Stimulated activated naive CD8-positive, alpha-beta T cell treated with anti-CD3 and anti-CD28 coated beads, Interleukin-15, Interleukin-2, amounts not matched to agents 100 ng/mL and 50 ng/mL, for 24 hours (primary cell): ENCODE measurements around the gene CCDC138.

Experiments used
- H3K27ac Mint-ChIP-seq: one replicate; pipeline ENCODE4 v1.8.0; 2021; ENCODE audit warnings: mild to moderate bottlenecking, mixed read lengths
- H3K27me3 Mint-ChIP-seq: one replicate; pipeline ENCODE4 v1.8.0; 2021; ENCODE audit warnings: mixed read lengths
- H3K36me3 Mint-ChIP-seq: one replicate; pipeline ENCODE4 v1.8.0; 2021; ENCODE audit warnings: low read depth, mixed read lengths
- H3K4me1 Mint-ChIP-seq: one replicate; pipeline ENCODE4 v1.8.0; 2021; ENCODE audit warnings: low read depth, mixed read lengths
- H3K4me3 Mint-ChIP-seq: one replicate; pipeline ENCODE4 v1.8.0; 2021; ENCODE audit warnings: mild to moderate bottlenecking, mixed read lengths
- H3K9me3 Mint-ChIP-seq: one replicate; pipeline ENCODE4 v1.8.0; 2021; ENCODE audit warnings: mixed read lengths

The CCDC138 gene

DNA sequence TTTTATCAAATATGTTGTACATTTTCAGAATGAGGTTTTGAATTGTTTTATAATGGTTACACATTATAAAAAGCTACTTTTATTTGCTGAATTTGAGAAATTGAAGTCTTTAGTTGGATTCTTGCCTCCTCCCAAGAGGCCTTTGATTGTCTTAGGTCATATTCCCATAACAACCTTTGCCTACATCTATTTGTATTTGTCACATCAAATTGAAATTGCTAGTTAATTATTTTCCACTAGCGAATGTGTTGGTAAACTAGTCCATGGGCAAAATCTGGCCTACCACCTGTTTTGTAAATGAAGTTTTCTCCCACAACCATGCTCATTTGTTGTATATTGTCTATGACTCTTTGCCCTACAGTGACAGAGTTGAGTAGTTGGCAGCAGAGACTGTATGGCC lies 60.4 kb downstream of the CCDC138 start:
- H3K36me3 Mint-ChIP-seq, result peaks cover 38% of the 10 kb centered on the region
- no peaks in the 10 kb centered on the region for H3K9me3 Mint-ChIP-seq
- H3K27ac Mint-ChIP-seq, result no peak overlapping the region
- H3K4me1 Mint-ChIP-seq, result no peaks in the 10 kb centered on the region
- H3K27me3 Mint-ChIP-seq, result no peaks in the 10 kb centered on the region
- no peak overlapping the region for H3K4me3 Mint-ChIP-seq

- no peaks in the 10 kb centered on the region for H3K9me3 Mint-ChIP-seq
- H3K4me1 Mint-ChIP-seq, result no peaks in the 10 kb centered on the region
- no peak overlapping the region for H3K27ac Mint-ChIP-seq
- peaks cover 24% of the 10 kb centered on the region for H3K36me3 Mint-ChIP-seq
- no peaks in the 10 kb centered on the region for H3K27me3 Mint-ChIP-seq
- no peak overlapping the region for H3K4me3 Mint-ChIP-seq
These were observed 65.8 kb downstream of the CCDC138 start for GRCh38 chr2:108852375-108852774.

DNA sequence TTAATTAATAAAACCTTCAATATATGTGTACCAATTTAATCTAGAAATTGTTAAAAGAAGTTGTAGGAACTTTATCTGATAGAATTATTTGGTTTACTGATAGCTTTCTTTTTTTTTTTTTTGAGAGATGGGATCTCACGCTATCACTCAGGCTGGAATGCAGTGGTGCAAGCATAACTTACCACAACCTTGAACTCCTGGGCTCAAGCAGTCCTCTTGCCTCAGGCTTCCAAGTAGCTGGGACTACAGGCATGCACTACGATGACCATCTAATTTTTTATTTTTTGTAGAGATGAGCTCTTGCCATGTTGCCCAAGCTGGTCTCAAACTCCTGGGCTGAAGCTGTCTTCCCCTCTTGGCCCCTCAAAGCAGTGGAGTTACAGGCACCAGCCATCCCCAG lies 66.8 kb downstream of the CCDC138 start:
- H3K4me3 Mint-ChIP-seq, result no peak overlapping the region
- no peaks in the 10 kb centered on the region for H3K9me3 Mint-ChIP-seq
- H3K27ac Mint-ChIP-seq, result no peak overlapping the region
- H3K4me1 Mint-ChIP-seq, result no peaks in the 10 kb centered on the region
- H3K27me3 Mint-ChIP-seq, result no peaks in the 10 kb centered on the region
- H3K36me3 Mint-ChIP-seq, result peaks cover 29% of the 10 kb centered on the region

- Mint-ChIP-seq H3K27ac (no peak overlapping the region), H3K36me3 (peaks cover 40% of the 10 kb centered on the region), H3K4me1 (no peaks in the 10 kb centered on the region), H3K9me3 (no peaks in the 10 kb centered on the region), H3K4me3 (no peak overlapping the region), H3K27me3 (no peaks in the 10 kb centered on the region)
These were observed 67.9 kb downstream of the CCDC138 start for GRCh38 chr2:108854484-108854883.

DNA sequence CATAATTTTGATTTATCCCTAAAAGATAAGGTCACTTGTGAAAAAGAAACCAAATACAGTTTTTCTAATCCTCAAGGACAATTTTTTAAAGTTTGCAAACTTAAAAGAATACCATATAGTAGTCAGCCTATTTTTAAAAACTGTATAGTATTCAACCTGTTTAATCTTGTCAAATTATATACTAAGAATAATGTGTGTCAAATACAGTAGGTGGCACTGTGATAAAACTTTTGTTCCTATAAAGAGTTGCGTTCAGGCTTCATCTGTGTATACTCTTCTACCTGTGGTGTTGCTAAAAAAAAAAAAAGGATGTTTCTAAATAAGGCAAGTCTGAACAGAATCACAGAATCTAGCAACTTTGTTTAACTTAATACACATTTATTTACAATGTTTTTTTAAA lies 68.6 kb downstream of the CCDC138 start:
- Mint-ChIP-seq H3K27me3 (no peaks in the 10 kb centered on the region), H3K4me3 (no peak overlapping the region), H3K36me3 (peaks cover 42% of the 10 kb centered on the region), H3K4me1 (no peaks in the 10 kb centered on the region), H3K9me3 (no peaks in the 10 kb centered on the region), H3K27ac (no peak overlapping the region)

DNA sequence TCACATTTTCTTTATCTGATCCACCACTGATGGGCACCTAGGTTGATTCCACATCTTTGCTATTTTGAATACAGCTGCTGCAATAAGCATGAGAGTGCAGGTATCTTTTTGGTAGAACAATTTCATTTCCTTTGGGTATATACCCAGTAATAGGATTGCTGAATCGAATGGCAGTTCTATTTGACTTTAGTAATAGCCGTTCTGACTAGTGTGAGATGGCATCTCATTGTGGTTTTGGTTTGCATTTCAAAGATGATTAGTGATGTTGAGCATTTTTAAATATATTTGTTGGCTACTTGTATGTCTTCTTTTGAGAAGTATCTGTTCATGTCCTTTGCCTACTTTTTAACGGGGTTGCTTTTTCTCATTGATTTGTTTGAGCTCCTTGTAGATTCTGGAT lies 72.3 kb downstream of the CCDC138 start:
- Mint-ChIP-seq H3K27me3 (no peaks in the 10 kb centered on the region), H3K36me3 (peaks cover 37% of the 10 kb centered on the region), H3K9me3 (no peaks in the 10 kb centered on the region), H3K4me3 (no peak overlapping the region), H3K27ac (no peak overlapping the region), H3K4me1 (no peaks in the 10 kb centered on the region)

- Mint-ChIP-seq H3K27ac (no peak overlapping the region), H3K9me3 (peaks cover 21% of the 10 kb centered on the region), H3K4me1 (no peaks in the 10 kb centered on the region), H3K4me3 (no peak overlapping the region), H3K27me3 (no peaks in the 10 kb centered on the region), H3K36me3 (peaks cover 56% of the 10 kb centered on the region)
These were observed 79.5 kb downstream of the CCDC138 start for GRCh38 chr2:108866041-108866440.

DNA sequence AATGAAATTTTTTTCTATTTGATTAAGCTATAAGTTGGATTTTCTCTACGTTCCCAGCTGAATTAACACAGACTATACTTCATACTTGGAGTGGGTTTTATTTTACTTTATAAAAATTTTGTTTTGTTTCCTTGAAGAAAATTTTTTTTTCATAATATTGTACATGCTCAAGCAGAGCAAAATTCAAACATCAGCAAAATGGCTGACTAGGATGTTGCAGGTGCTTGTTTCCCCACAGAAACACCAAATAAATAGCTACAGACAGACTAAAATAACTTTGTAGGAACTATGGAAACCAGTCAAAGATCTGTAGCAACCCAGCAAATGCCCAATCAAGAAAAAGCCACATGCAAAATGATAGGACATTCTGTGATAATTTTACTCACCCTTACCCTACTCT lies 82.3 kb downstream of the CCDC138 start:
- peaks cover 51% of the 10 kb centered on the region for H3K36me3 Mint-ChIP-seq

GRCh38 chr2:108869542-108869941 lies 83.0 kb downstream of the CCDC138 start:
- H3K36me3 Mint-ChIP-seq, result peaks cover 56% of the 10 kb centered on the region

More for the DNA sequence above, 82.3 kb downstream of the CCDC138 start:
- no peak overlapping the region for H3K4me3 Mint-ChIP-seq
- H3K27me3 Mint-ChIP-seq, result no peaks in the 10 kb centered on the region
- no peak overlapping the region for H3K27ac Mint-ChIP-seq
- H3K4me1 Mint-ChIP-seq, result no peaks in the 10 kb centered on the region
- peaks cover 21% of the 10 kb centered on the region for H3K9me3 Mint-ChIP-seq

DNA sequence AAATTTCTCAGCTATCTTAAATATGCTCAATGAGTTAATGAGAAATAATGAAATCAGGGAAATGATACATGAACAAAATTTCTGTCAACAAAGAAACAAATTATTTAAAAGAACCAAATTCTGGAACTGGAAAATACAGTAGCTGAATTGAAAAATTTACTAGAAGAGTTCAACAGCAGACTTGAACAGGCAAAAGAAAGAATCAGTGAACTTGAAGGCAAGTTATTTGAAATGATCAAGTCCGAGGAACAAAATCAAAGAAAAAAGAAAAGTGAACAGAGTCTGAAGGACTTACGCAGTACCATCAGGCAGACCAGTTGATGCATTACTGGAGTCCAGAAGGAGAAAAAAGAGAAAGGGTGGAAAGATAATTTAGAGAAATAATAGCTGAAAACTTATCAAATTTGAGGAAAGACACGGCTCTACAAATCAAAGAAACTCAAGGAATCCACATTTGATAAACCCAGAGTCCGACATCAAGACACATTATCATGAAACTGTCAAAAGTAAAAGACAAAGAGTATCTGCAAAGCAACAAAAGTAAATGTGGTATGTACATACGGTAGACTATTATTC lies 83.6 kb downstream of the CCDC138 start:
- no peak overlapping the region for H3K27ac Mint-ChIP-seq
- no peak overlapping the region for H3K4me3 Mint-ChIP-seq
- H3K4me1 Mint-ChIP-seq, result no peaks in the 10 kb centered on the region
- H3K36me3 Mint-ChIP-seq, result peaks cover 61% of the 10 kb centered on the region
- no peaks in the 10 kb centered on the region for H3K27me3 Mint-ChIP-seq
- peaks cover 21% of the 10 kb centered on the region for H3K9me3 Mint-ChIP-seq

More at GRCh38 chr2:108869542-108869941, 83.0 kb downstream of the CCDC138 start:
- Mint-ChIP-seq H3K4me1 (no peaks in the 10 kb centered on the region), H3K27me3 (no peaks in the 10 kb centered on the region), H3K27ac (no peak overlapping the region), H3K9me3 (peaks cover 21% of the 10 kb centered on the region), H3K4me3 (no peak overlapping the region)

GRCh38 chr2:108877506-108877905 lies 90.9 kb downstream of the CCDC138 start:
- H3K4me3 Mint-ChIP-seq, result no peak overlapping the region
- no peaks in the 10 kb centered on the region for H3K27me3 Mint-ChIP-seq
- no peaks in the 10 kb centered on the region for H3K4me1 Mint-ChIP-seq
- no peak overlapping the region for H3K27ac Mint-ChIP-seq
- peaks cover 19% of the 10 kb centered on the region for H3K9me3 Mint-ChIP-seq
- H3K36me3 Mint-ChIP-seq, result peaks cover 35% of the 10 kb centered on the region

DNA sequence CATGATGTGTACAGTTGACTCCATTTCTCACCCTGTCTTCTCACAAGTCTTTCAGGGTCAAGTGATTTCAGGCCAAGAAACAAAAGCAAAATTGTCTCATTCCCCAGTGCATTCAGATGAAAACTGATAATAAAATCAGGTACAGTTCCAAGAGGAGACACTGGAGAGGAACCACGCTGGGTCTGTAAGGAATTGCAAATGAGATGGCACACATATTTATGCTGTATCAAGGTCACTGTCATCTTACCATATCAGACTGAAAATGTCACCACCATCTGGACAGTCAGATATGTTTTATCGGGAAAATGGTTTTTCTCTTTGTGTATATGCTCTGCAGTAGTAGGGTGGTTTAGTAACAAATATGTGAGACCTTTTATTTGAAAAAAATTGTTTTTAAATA lies 91.7 kb downstream of the CCDC138 start:
- Mint-ChIP-seq H3K9me3 (peaks cover 25% of the 10 kb centered on the region), H3K36me3 (peaks cover 35% of the 10 kb centered on the region), H3K27ac (no peak overlapping the region), H3K27me3 (no peaks in the 10 kb centered on the region), H3K4me1 (no peaks in the 10 kb centered on the region), H3K4me3 (no peak overlapping the region)

DNA sequence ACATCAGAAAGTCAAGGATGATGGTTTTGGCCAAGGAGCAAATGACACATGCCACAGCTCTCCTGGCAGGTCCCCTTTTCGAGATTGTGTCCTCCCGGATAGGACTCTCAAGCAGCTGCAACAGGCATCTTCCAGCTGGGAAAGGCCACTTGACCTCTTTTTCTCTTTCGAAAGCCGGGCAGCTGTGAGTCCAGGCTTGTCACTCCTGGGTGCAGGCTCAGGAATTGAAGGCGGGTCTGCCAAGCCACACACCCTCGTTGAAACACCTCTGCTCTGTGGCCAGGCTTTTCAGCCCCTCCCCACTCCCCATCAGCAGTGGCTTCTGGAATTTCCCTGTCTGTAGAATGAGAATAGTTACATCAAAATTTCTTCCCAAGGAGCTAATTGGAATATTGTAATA lies 98.0 kb downstream of the CCDC138 start:
- Mint-ChIP-seq H3K4me3 (no peak overlapping the region), H3K27me3 (no peaks in the 10 kb centered on the region), H3K9me3 (peaks cover 43% of the 10 kb centered on the region), H3K36me3 (peaks cover 18% of the 10 kb centered on the region), H3K4me1 (no peaks in the 10 kb centered on the region), H3K27ac (no peak overlapping the region)

DNA sequence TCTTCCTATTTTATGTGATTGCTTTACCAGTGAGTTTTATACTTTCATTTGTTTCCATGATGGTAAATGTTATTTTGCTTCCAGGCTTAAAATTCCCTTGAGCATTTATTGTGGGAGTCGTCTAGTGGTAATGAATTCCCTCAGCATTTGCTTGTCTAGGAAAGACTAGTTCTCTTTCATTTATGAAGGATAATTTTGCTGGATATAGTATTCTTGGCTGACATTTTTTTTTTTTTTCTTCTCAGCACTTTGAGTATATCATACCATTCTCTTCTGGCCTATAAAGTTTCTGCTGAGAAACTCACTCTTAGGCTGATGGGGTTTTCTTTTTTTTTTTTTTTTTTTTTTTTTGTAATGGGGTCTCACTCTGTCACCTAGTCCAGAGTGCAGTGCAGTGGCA lies 103.3 kb downstream of the CCDC138 start:
- Mint-ChIP-seq H3K27me3 (no peaks in the 10 kb centered on the region), H3K9me3 (peaks cover 24% of the 10 kb centered on the region), H3K4me3 (no peak overlapping the region), H3K4me1 (no peaks in the 10 kb centered on the region), H3K27ac (no peak overlapping the region), H3K36me3 (peaks cover 36% of the 10 kb centered on the region)

GRCh38 chr2:108893277-108893676 lies 106.7 kb downstream of the CCDC138 start:
- no peak overlapping the region for H3K27ac Mint-ChIP-seq
- no peak overlapping the region for H3K4me3 Mint-ChIP-seq
- H3K9me3 Mint-ChIP-seq, result peaks cover 19% of the 10 kb centered on the region
- peaks cover 2% of the 10 kb centered on the region for H3K4me1 Mint-ChIP-seq
- H3K36me3 Mint-ChIP-seq, result peaks cover 42% of the 10 kb centered on the region
- H3K27me3 Mint-ChIP-seq, result no peaks in the 10 kb centered on the region

- H3K4me1 Mint-ChIP-seq, result peaks cover 4% of the 10 kb centered on the region
- H3K27ac Mint-ChIP-seq, result no peak overlapping the region
- H3K27me3 Mint-ChIP-seq, result no peaks in the 10 kb centered on the region
- no peak overlapping the region for H3K4me3 Mint-ChIP-seq
- H3K36me3 Mint-ChIP-seq, result peaks cover 33% of the 10 kb centered on the region
- peaks cover 5% of the 10 kb centered on the region for H3K9me3 Mint-ChIP-seq
These were observed 108.2 kb downstream of the CCDC138 start for GRCh38 chr2:108894766-108895165.
